ENCODE results near the gene ALOX12. TPM values are rescaled to one million over a fixed set of nuclear protein-coding genes. Genes with fewer than 3 reads are reported as not detected.

ALOX12 gene
- total RNA-seq, 1 donor = not detected

- H3K4me3 ChIP-seq (ENCODE audit: low read depth, low read length) = no peak overlapping the region
- no peak for DNase-seq (ENCODE audit: low read depth)
- no peak for TF ChIP-seq CTCF (IDR thresholded peaks at IDR 0.05; ENCODE audit: insufficient read depth, low read depth, low read length)
Measured at GRCh38 chr17:7002288-7003047, 6.6 kb downstream of the ALOX12 start.

- no peak for TF ChIP-seq CTCF (IDR thresholded peaks at IDR 0.05; ENCODE audit: insufficient read depth, low read depth, low read length)
- DNase-seq (ENCODE audit: low read depth) = no peak
Measured at GRCh38 chr17:7003745-7004144, 7.9 kb downstream of the ALOX12 start.

GRCh38 chr17:7004398-7005253 is 8.8 kb downstream of the ALOX12 start:
- no peak overlapping the region for H3K4me3 ChIP-seq (ENCODE audit: low read depth, low read length)
- peak; percentile 51 for DNase-seq (ENCODE audit: low read depth)
- TF ChIP-seq CTCF (IDR thresholded peaks at IDR 0.05; ENCODE audit: insufficient read depth, low read depth, low read length) = peak; percentile 73

More at GRCh38 chr17:7003745-7004144, 7.9 kb downstream of the ALOX12 start:
- H3K4me3 ChIP-seq (ENCODE audit: low read depth, low read length) = no peak overlapping the region

GRCh38 chr17:7005716-7006115 is 9.9 kb downstream of the ALOX12 start:
- no peak for TF ChIP-seq CTCF (IDR thresholded peaks at IDR 0.05; ENCODE audit: insufficient read depth, low read depth, low read length)
- no peak overlapping the region for H3K4me3 ChIP-seq (ENCODE audit: low read depth, low read length)
- no peak for DNase-seq (ENCODE audit: low read depth)

GRCh38 chr17:7007143-7007542 is 11.3 kb downstream of the ALOX12 start:
- H3K4me3 ChIP-seq (ENCODE audit: low read depth, low read length) = no peak overlapping the region
- no peak for DNase-seq (ENCODE audit: low read depth)
- TF ChIP-seq CTCF (IDR thresholded peaks at IDR 0.05; ENCODE audit: insufficient read depth, low read depth, low read length) = no peak

- TF ChIP-seq CTCF (IDR thresholded peaks at IDR 0.05; ENCODE audit: insufficient read depth, low read depth, low read length) = no peak
- H3K4me3 ChIP-seq (ENCODE audit: low read depth, low read length) = peak overlapping the region; percentile 98
- DNase-seq (ENCODE audit: low read depth) = no peak
Measured at GRCh38 chr17:7010523-7010922, 14.7 kb downstream of the ALOX12 start.

Measured in fibroblast of villous mesenchyme (primary cell).